GM18870 (cell line): ENCODE results near the gene PXDC1.

Source experiments
- ATAC-seq: cut with Tn5 transposase; IDR thresholded peaks from one replicate; pipeline ENCODE4 v1.9.1; 2021; ENCODE audit warnings: moderate library complexity; ENCODE audit not compliant: unreplicated experiment

Gene PXDC1, protein sequence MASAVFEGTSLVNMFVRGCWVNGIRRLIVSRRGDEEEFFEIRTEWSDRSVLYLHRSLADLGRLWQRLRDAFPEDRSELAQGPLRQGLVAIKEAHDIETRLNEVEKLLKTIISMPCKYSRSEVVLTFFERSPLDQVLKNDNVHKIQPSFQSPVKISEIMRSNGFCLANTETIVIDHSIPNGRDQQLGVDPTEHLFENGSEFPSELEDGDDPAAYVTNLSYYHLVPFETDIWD

DNA sequence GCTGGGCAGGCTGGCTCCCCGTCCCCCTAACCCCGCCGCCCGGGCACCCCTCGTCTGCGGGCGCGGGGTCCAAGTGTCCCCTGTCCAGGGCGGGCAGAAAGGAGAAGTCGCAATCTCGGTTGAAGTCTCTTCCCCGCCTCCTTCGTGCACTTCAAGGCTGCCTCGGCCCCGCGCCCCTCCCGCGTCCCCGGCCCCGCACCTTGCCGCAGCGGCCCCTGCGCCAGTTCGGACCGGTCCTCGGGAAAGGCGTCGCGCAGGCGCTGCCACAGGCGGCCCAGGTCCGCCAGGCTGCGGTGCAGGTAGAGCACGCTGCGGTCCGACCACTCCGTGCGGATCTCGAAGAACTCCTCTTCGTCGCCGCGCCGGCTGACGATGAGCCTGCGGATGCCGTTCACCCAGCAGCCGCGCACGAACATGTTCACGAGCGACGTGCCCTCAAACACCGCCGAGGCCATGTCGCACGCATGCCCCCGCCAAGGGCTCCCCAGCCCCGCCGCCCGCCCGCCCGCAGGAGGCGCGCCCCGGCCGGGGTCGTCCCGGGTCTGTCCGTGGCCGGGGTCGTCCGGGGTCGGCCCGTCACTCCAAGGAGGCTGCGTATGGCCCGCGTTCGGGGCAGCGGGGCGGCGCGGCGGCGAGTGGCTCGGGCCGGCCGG, at the start of gene PXDC1:
TSS of gene PXDC1 (minus strand) at position 637 of the 653 bp plus-strand sequence. CDS start at position 455, 182 bp downstream.
- ATAC-seq, result no peak

DNA sequence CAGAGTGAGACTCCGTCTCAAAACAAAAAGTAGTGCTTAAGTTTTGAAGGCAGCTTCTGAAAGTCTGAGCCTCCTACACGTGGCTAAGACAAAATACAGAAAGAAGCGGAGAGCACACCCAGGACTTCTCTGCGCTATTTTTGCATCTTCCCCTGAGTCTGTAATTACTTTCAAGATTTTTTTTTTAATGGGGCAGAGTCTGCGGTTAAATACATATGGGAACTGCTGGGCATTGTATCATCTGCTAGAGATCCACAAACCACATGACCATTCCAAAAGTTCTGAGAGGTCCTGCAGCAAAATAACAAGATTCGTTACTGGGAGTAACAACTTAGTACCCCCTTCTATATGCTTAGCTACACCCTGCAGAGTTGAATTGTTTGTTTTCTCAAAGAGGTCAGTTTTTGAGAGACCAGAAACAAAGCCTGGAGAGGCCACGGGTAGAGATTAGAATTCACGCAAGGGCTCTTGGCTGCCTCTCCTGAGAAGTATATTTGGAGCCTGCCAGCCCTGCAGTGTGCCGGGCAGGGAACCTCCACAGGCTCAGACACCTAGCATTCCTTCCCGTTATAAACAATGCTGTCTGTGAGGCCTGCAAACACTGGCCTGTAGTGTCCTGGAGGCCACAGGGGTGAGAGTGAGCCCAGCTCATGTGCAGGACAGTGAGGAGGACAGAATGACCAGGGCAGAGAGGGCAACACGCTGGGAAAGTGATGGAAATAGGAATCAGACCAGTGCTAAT, 49.5 kb upstream of the PXDC1 start:
- ATAC-seq, result no peak

- ATAC-seq, result no peak
These were observed 48.2 kb upstream of the PXDC1 start for GRCh38 chr6:3799719-3800118.

GRCh38 chr6:3798055-3798919, 46.8 kb upstream of the PXDC1 start:
- ATAC-seq, result no peak

DNA sequence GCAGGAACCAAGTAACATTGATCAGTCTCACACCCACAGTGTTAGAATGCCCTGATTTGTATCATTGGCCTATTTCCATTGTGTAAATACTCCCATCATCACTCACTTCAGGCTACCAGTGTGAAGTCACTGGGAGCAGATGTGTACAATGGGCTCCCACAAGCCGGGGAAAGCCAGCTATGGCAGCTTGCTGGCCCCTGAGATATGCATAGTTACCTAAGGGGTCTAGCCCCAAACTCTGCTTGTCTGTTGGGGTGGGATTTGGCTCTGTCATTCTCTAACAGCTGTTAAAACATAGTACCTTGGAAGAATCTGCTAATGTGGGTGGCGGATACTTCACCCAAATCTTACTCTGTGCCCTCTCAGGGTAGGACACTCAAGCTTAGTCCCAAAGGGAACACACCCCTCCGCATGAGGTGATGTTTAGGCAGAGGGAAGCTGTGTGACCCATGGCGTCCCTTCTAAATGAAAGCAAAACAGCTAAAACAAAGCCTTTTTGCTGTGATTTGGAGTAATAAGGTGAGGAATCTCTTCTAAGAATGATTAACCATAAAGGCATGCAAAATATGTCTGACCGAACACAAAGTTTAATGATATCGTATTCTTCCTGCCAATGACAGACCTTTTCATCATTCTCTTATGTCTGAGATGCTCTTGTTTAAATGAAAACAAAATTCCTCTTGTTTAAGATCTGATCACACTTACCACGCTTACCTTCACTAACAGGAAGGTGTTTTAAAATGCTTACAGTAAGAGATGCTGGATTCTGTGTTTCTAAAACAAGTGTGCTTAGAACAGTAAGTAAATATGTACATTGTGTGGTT, 45.9 kb upstream of the PXDC1 start:
- no peak for ATAC-seq

GRCh38 chr6:3796719-3797041, 45.2 kb upstream of the PXDC1 start:
- no peak for ATAC-seq

- no peak for ATAC-seq
These were observed 44.6 kb upstream of the PXDC1 start for GRCh38 chr6:3795836-3796718.

GRCh38 chr6:3794092-3794491, 42.6 kb upstream of the PXDC1 start:
- no peak for ATAC-seq

- ATAC-seq, result no peak
These were observed 42.0 kb upstream of the PXDC1 start for GRCh38 chr6:3793545-3793944.

- ATAC-seq, result no peak
These were observed 40.2 kb upstream of the PXDC1 start for GRCh38 chr6:3791526-3792203.

DNA sequence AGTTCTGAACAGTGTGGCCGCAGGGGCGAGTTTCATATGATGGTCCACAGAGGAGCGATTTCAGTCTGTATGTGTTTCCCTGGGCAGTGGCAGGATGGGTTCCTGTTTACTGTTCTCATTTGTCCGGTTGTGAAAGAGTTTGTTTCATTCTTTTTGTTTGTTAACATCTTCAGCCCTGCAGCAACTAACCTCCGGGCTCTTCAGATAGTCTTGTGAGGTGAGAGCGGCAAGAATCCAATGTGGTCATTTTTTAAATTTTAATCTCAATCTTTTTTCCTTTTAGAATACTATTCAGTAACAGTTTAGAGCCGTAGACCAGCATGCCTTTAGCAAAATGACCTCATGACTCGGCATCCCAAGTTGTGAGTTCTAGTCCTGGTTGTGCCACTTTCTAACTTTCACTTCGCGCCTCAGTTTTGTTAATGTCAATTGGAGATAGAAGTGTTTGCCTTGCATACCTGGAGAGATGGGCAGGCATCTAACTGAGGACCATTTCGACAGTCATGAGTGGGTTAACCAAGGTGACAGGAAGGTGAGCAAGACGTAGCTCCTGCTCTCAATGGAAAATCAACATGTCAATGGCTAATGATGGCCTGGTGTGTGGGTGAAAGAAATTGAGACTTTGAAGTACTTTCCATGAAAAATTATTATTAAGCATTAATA, 38.5 kb upstream of the PXDC1 start:
- ATAC-seq, result no peak

DNA sequence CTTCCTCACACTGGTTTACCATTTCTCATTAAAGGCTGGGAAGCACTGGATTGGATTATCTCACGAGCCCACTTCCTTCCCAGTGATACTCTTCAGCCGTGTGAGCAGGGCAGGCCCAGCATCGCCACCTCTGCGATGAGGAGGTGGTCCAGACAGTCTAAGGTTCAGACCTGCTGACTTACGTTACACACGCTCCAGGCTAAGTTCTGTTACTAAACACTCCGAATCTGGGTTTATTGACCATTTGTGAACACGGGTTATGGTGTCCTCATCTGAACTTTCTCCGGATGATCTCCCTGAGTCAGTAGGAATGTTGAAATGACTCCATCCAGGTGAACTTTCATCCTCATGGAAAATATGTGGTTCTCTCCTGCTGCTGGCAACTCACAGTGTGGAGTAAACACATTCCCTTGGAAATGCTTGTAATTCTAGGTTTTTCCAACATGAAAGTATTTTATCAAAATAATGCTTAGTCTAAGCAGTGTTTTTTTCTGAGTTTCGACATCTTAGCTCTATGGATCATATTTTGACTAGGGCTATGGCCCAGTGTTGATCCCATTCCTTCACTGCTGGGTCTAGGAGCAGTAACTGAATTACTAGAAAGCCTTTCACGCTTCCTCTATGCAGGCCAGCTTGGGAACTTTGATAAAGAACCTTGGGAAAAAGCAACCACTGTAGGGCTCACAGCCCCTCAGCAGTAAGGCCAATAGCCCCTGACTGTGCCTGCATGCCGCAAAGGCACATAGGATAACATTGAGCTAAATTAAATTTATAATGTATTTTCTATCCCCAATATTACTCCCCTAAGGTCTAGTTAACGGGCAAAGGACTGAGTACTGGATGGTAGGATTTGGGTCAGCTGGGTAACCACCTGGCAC, 37.7 kb upstream of the PXDC1 start:
- no peak for ATAC-seq

GRCh38 chr6:3788408-3789017, 37.0 kb upstream of the PXDC1 start:
- ATAC-seq, result no peak

DNA sequence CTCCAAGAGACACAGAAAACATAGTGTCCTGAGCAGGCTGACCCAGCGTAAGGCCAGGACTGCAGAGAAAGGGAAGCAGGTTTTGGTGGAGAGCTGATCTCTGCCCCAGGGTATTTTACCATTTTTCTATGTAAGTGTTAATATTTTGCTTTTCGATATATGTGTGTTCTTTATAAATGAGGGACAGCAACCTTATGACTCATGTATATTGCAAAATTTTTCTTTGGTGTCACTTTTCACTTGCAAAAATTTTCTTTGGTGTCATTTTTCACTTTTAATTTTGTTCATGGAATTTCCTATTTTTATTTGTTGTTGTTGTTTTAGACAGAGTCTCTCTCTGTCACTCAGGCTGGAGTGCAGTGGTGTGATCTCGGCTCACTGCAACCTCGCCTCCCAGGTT, 34.6 kb upstream of the PXDC1 start:
- ATAC-seq, result no peak

DNA sequence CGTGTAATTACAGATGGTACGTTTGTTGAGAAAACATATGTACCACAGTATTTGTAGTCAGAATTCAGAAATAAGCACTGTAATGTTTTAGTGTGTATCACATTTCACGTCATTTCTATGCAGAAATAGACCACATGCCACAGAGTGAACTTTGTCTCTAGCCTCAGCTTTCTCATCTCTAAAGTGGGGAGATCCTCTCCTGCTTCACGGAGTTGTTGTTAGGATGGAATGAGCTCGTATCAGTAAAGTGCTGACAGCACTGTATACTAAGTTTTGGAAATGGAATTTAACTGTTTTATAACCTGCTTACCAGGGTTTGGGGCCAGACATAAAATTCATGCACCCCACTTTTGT, 34.2 kb upstream of the PXDC1 start:
- no peak for ATAC-seq

DNA sequence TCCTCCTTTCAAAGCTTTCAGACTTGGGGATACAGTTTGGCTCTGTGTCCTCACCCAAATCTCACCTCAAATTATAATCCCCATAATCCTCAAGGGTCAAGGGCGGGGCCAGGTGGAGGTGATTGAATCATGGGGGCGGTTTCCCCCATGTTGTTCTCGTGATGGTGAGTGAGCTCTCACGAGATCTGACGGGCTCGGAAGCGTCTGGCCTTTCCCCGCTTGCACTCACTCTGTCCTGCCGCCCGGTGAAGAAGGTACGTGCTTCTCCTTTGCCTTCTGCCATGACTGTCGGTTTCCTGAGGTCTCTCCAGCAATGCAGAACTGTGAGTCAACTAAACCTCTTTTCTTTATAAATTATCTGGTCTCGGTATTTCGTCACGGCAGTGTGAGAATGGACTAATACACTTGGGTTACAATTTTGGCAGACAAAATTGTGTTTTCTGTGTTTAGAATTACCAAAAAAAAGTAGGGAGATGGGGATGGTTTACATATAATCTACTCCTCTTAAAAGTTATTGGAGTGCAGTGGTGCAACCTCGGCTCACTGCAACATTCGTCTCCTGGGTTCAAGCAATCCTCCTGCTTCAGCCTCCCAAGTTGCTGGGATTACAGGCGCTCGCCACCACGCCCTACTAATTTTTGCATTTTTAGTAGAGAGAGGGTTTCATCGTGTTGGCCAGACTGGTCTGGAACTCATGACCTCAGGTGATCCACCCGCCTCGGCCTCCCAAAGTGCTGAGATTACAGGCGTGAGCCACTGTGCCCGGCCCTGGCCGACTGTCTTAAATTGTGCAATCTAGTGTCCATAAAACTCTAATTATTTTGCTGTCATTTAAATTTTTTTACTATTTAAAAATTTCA, 33.6 kb upstream of the PXDC1 start:
- ATAC-seq, result no peak
